Mononuclear cell (primary cell): ENCODE measurements around the gene ETV6. TPM values are rescaled to one million over a fixed set of nuclear protein-coding genes. Genes with fewer than 3 reads are reported as not detected.
"Not testable (repeated sequence)": the region's sequence is repeated elsewhere in the genome, so short reads cannot be mapped to it uniquely, and the experiment has no call there.

Experiments
- H3K27me3 ChIP-seq: 2 replicates; pipeline ENCODE4 v1.6.0; 2011; ENCODE audit warnings: low read length, control low read depth; ENCODE audit not compliant: insufficient read depth
- H3K4me1 ChIP-seq: 2 replicates; pipeline ENCODE4 v1.5.1; 2011; ENCODE audit warnings: mild to moderate bottlenecking, low read length, control low read depth; ENCODE audit not compliant: insufficient read depth
- H3K4me3 ChIP-seq: 2 replicates; pipeline ENCODE4 v1.5.1; 2011; ENCODE audit warnings: mild to moderate bottlenecking, low read length, moderate library complexity
- H3K9me3 ChIP-seq: 2 replicates; pipeline ENCODE4 v1.5.1; 2011; ENCODE audit warnings: low read depth, mild to moderate bottlenecking, control low read depth, low read length
- total RNA-seq: library from RNA; depleted of rRNA; stranded (reverse); fragments of >200 nt; gene quantifications from one replicate; pipeline ENCODE4 v1.2.3, GENCODE V29; 2012

ETV6 gene
- total RNA-seq, 1 donor = 19.7 TPM

GRCh38 chr12:11672256-11673191 is 23.1 kb downstream of the ETV6 start:
- no peak overlapping the region for H3K4me3 ChIP-seq
- H3K27me3 ChIP-seq = no peaks in the 10 kb centered on the region
- H3K9me3 ChIP-seq = no peaks in the 10 kb centered on the region
- peaks cover 76% of the 10 kb centered on the region for H3K4me1 ChIP-seq

- no peaks in the 10 kb centered on the region for H3K9me3 ChIP-seq
- H3K4me1 ChIP-seq = peaks cover 62% of the 10 kb centered on the region
- H3K4me3 ChIP-seq = no peak overlapping the region
- H3K27me3 ChIP-seq = no peaks in the 10 kb centered on the region
These were observed 24.4 kb downstream of the ETV6 start for GRCh38 chr12:11673666-11674461.

GRCh38 chr12:11674894-11675390 is 25.5 kb downstream of the ETV6 start:
- Histone ChIP-seq H3K4me3 (no peak overlapping the region), H3K27me3 (no peaks in the 10 kb centered on the region), H3K4me1 (peaks cover 52% of the 10 kb centered on the region), H3K9me3 (no peaks in the 10 kb centered on the region)

GRCh38 chr12:11676052-11676451 is 26.6 kb downstream of the ETV6 start:
- Histone ChIP-seq H3K27me3 (no peaks in the 10 kb centered on the region), H3K4me1 (peaks cover 49% of the 10 kb centered on the region), H3K9me3 (no peaks in the 10 kb centered on the region), H3K4me3 (no peak overlapping the region)

GRCh38 chr12:11677093-11677492 is 27.6 kb downstream of the ETV6 start:
- no peak overlapping the region for H3K4me3 ChIP-seq
- peaks cover 41% of the 10 kb centered on the region for H3K4me1 ChIP-seq
- H3K27me3 ChIP-seq = no peaks in the 10 kb centered on the region
- no peaks in the 10 kb centered on the region for H3K9me3 ChIP-seq

GRCh38 chr12:11677752-11678151 is 28.3 kb downstream of the ETV6 start:
- H3K27me3 ChIP-seq = no peaks in the 10 kb centered on the region
- H3K4me3 ChIP-seq = no peak overlapping the region
- H3K4me1 ChIP-seq = peaks cover 34% of the 10 kb centered on the region
- no peaks in the 10 kb centered on the region for H3K9me3 ChIP-seq

GRCh38 chr12:11678781-11679180 is 29.3 kb downstream of the ETV6 start:
- H3K27me3 ChIP-seq = no peaks in the 10 kb centered on the region
- H3K9me3 ChIP-seq = no peaks in the 10 kb centered on the region
- no peak overlapping the region for H3K4me3 ChIP-seq
- peaks cover 28% of the 10 kb centered on the region for H3K4me1 ChIP-seq

- H3K4me3 ChIP-seq = no peak overlapping the region
- no peaks in the 10 kb centered on the region for H3K27me3 ChIP-seq
- H3K9me3 ChIP-seq = no peaks in the 10 kb centered on the region
- H3K4me1 ChIP-seq = peaks cover 24% of the 10 kb centered on the region
These were observed 31.7 kb downstream of the ETV6 start for GRCh38 chr12:11681207-11681606.

- H3K9me3 ChIP-seq, H3K4me3 ChIP-seq, H3K27me3 ChIP-seq: not testable (repeated sequence)
- peaks cover 27% of the 10 kb centered on the region for H3K4me1 ChIP-seq
These were observed 32.2 kb downstream of the ETV6 start for GRCh38 chr12:11681695-11682094.

GRCh38 chr12:11684393-11684792 is 34.9 kb downstream of the ETV6 start:
- Histone ChIP-seq H3K9me3 (no peaks in the 10 kb centered on the region), H3K4me1 (peaks cover 45% of the 10 kb centered on the region), H3K4me3 (no peak overlapping the region), H3K27me3 (no peaks in the 10 kb centered on the region)

GRCh38 chr12:11684811-11685210 is 35.3 kb downstream of the ETV6 start:
- H3K4me3 ChIP-seq = no peak overlapping the region
- no peaks in the 10 kb centered on the region for H3K9me3 ChIP-seq
- H3K4me1 ChIP-seq = peaks cover 45% of the 10 kb centered on the region
- no peaks in the 10 kb centered on the region for H3K27me3 ChIP-seq

GRCh38 chr12:11685316-11685715 is 35.8 kb downstream of the ETV6 start:
- Histone ChIP-seq H3K9me3 (no peaks in the 10 kb centered on the region), H3K27me3 (no peaks in the 10 kb centered on the region), H3K4me3 (no peak overlapping the region), H3K4me1 (peaks cover 45% of the 10 kb centered on the region)

GRCh38 chr12:11685716-11686115 is 36.2 kb downstream of the ETV6 start:
- Histone ChIP-seq H3K27me3 (no peaks in the 10 kb centered on the region), H3K4me3 (no peak overlapping the region), H3K4me1 (peaks cover 45% of the 10 kb centered on the region), H3K9me3 (no peaks in the 10 kb centered on the region)

GRCh38 chr12:11686120-11686519 is 36.6 kb downstream of the ETV6 start:
- Histone ChIP-seq H3K4me3 (no peak overlapping the region), H3K9me3 (no peaks in the 10 kb centered on the region), H3K4me1 (peaks cover 45% of the 10 kb centered on the region)

GRCh38 chr12:11687528-11687927 is 38.1 kb downstream of the ETV6 start:
- Histone ChIP-seq H3K27me3 (no peaks in the 10 kb centered on the region), H3K4me1 (peaks cover 45% of the 10 kb centered on the region), H3K4me3 (no peak overlapping the region), H3K9me3 (no peaks in the 10 kb centered on the region)

More at GRCh38 chr12:11686120-11686519, 36.6 kb downstream of the ETV6 start:
- H3K27me3 ChIP-seq = no peaks in the 10 kb centered on the region
